ENCODE results near the gene TENM4.

TENM4 gene

GRCh38 chr11:79167510-79168188 lies 273.2 kb downstream of the TENM4 start:
- no peak for DNase-seq

- DNase-seq = no peak
Measured at GRCh38 chr11:79165908-79166307, 274.9 kb downstream of the TENM4 start.

- DNase-seq = no peak
Measured at GRCh38 chr11:79160791-79161403, 279.9 kb downstream of the TENM4 start.

GRCh38 chr11:79159657-79160450 lies 281.0 kb downstream of the TENM4 start:
- no peak for DNase-seq

- DNase-seq = no peak
Measured at GRCh38 chr11:79157738-79158137, 283.1 kb downstream of the TENM4 start.

- DNase-seq = no peak
Measured at GRCh38 chr11:79156031-79156430, 284.8 kb downstream of the TENM4 start.

GRCh38 chr11:79155237-79155636 lies 285.6 kb downstream of the TENM4 start:
- no peak for DNase-seq

GRCh38 chr11:79152511-79152910 lies 288.3 kb downstream of the TENM4 start:
- DNase-seq = no peak

GRCh38 chr11:79151396-79151795 lies 289.4 kb downstream of the TENM4 start:
- no peak for DNase-seq

- DNase-seq = no peak
Measured at GRCh38 chr11:79150966-79151365, 289.9 kb downstream of the TENM4 start.

- no peak for DNase-seq
Measured at GRCh38 chr11:79150320-79150719, 290.5 kb downstream of the TENM4 start.

GRCh38 chr11:79147731-79148130 lies 293.1 kb downstream of the TENM4 start:
- no peak for DNase-seq

- DNase-seq = no peak
Measured at GRCh38 chr11:79147011-79147410, 293.8 kb downstream of the TENM4 start.

- DNase-seq = no peak
Measured at GRCh38 chr11:79139900-79140299, 300.9 kb downstream of the TENM4 start.

GRCh38 chr11:79129702-79130101 lies 311.1 kb downstream of the TENM4 start:
- DNase-seq = no peak

GRCh38 chr11:79128291-79128690 lies 312.5 kb downstream of the TENM4 start:
- DNase-seq = no peak

GRCh38 chr11:79122759-79123158 lies 318.1 kb downstream of the TENM4 start:
- no peak for DNase-seq

- no peak for DNase-seq
Measured at GRCh38 chr11:79121351-79121750, 319.5 kb downstream of the TENM4 start.

- no peak for DNase-seq
Measured at GRCh38 chr11:79119491-79120284, 321.1 kb downstream of the TENM4 start.

- DNase-seq = no peak
Measured at GRCh38 chr11:79117488-79117887, 323.3 kb downstream of the TENM4 start.

GRCh38 chr11:79116600-79116999 lies 324.2 kb downstream of the TENM4 start:
- no peak for DNase-seq

GRCh38 chr11:79113054-79113690 lies 327.7 kb downstream of the TENM4 start:
- DNase-seq = no peak

GRCh38 chr11:79110796-79111195 lies 330.0 kb downstream of the TENM4 start:
- DNase-seq = no peak

All from activated CD4-positive, alpha-beta T cell treated with anti-CD3 and anti-CD28 coated beads, Interleukin-2, amount 50 U/mL, for 48 hours (primary cell).